Neural progenitor cell (in vitro differentiated cells): ENCODE data around the gene OR2A25. TPM values are rescaled to one million over a fixed set of nuclear protein-coding genes. Genes with fewer than 3 reads are reported as not detected.

Experiments used
- DNase-seq: peaks from one replicate; pipeline ENCODE4 v3.0.0-alpha.2; 2016; ENCODE audit warnings: low spot score
- H2AFZ ChIP-seq: fragments of 200-600 bp; sonication (generic); replicated peaks from 2 replicates; pipeline ENCODE4 v1.6.1; 2016; ENCODE audit warnings: antibody characterized with exemption
- H3F3A ChIP-seq: fragments of 200-600 bp; sonication (generic); 2 replicates; pipeline ENCODE4 v1.6.1; 2016; ENCODE audit warnings: antibody characterized with exemption, low read depth
- H3K27ac ChIP-seq: fragments of 200-600 bp; sonication (generic); 2 replicates; pipeline ENCODE4 v1.5.1; 2016; ENCODE audit warnings: mild to moderate bottlenecking
- H3K27me3 ChIP-seq: fragments of 200-600 bp; sonication (generic); 2 replicates; pipeline ENCODE4 v1.6.1; 2016; ENCODE audit warnings: mild to moderate bottlenecking, moderate library complexity
- H3K36me3 ChIP-seq: fragments of 200-600 bp; sonication (generic); 2 replicates; pipeline ENCODE4 v1.5.1; 2016
- H3K4me1 ChIP-seq: fragments of 200-600 bp; sonication (generic); 2 replicates; pipeline ENCODE4 v1.6.1; 2016; ENCODE audit warnings: mixed run types
- H3K4me2 ChIP-seq: fragments of 200-600 bp; sonication (generic); 2 replicates; pipeline ENCODE4 v1.6.1; 2016
- H3K4me3 ChIP-seq: fragments of 200-600 bp; sonication (generic); 2 replicates; pipeline ENCODE4 v1.5.1; 2016
- H3K79me2 ChIP-seq: fragments of 200-600 bp; sonication (generic); 2 replicates; pipeline ENCODE4 v1.6.1; 2016; ENCODE audit warnings: low read depth
- H3K9ac ChIP-seq: fragments of 200-600 bp; sonication (generic); 2 replicates; pipeline ENCODE4 v1.6.1; 2016
- H3K9me3 ChIP-seq: fragments of 200-600 bp; sonication (generic); 2 replicates; pipeline ENCODE4 v1.5.1; 2016; ENCODE audit warnings: low read depth
- H4K20me1 ChIP-seq: fragments of 200-600 bp; sonication (generic); 2 replicates; pipeline ENCODE4 v1.6.1; 2016; ENCODE audit warnings: low read depth
- H3K27ac Mint-ChIP-seq: 3 replicates; pipeline ENCODE4 v1.8.0; 2021; ENCODE audit warnings: mixed read lengths
- H3K27me3 Mint-ChIP-seq: 2 replicates; pipeline ENCODE4 v1.8.0; 2022; ENCODE audit warnings: low read depth, mild to moderate bottlenecking, inconsistent platforms, moderate library complexity, mixed read lengths; ENCODE audit not compliant: insufficient read depth
- H3K36me3 Mint-ChIP-seq: 3 replicates; pipeline ENCODE4 v1.8.0; 2021; ENCODE audit warnings: mixed read lengths
- H3K4me1 Mint-ChIP-seq: 3 replicates; pipeline ENCODE4 v1.8.0; 2021; ENCODE audit warnings: mixed read lengths
- H3K4me3 Mint-ChIP-seq: 3 replicates; pipeline ENCODE4 v1.8.0; 2021; ENCODE audit warnings: mild to moderate bottlenecking, moderate library complexity, mixed read lengths
- H3K9me3 Mint-ChIP-seq: 3 replicates; pipeline ENCODE4 v1.8.0; 2020; ENCODE audit warnings: mixed read lengths
- EZH2 ChIP-seq: fragments of 200-600 bp; sonication (generic); IDR thresholded peaks from 2 replicates; pipeline ENCODE4 v1.6.1; 2017; ENCODE audit warnings: antibody characterized with exemption, mild to moderate bottlenecking, moderate library complexity
- EZH2phosphoT487 ChIP-seq: fragments of 200-600 bp; sonication (generic); IDR thresholded peaks from 2 replicates; pipeline ENCODE4 v1.6.1; 2017; ENCODE audit warnings: antibody characterized with exemption
- total RNA-seq: library from RNA; depleted of rRNA; stranded (reverse); fragments of >200 nt; gene quantifications from 2 replicates; pipeline ENCODE4 v1.2.3, GENCODE V29; 2015; ENCODE audit warnings: low replicate concordance
- TF ChIP-seq, protein P1 (sequence below): fragments of 200-600 bp; sonication (generic); IDR thresholded peaks from 2 replicates; pipeline ENCODE4 v1.5.1; 2017; ENCODE audit warnings: antibody characterized with exemption, mild to moderate bottlenecking

The OR2A25 gene
- total RNA-seq, 1 donor from 2014 or later, result not detected

DNA sequence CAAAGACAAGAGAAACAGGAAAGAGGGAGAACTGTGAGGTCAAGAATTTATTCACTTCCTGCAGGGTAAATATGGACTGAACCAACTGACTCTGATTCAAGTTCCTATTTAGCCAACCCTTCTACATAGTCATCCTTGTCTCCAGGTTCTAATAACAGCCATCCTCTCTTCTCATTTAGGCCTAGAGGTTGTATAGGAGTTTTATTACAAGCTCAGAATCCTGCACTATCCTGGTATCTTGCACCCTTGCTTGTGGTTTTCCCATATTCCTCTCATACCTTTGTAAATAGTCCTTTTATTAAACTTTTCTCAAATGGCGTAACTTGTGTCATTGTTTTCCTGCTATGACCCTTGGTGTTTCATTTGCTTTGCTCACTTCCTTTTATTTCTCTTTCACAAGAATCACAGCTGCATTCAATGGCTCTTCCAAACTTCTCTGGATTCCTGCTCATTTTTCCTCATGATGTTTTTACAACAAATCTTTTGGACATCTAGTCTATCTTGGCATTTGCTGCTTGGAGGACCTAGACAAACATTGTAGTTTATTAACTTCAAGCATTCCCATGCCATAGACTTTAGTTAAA, 33.2 kb upstream of the OR2A25 start:
- H3K4me1 Mint-ChIP-seq, result peaks cover 7% of the 10 kb centered on the region
- H3K9me3 Mint-ChIP-seq, result no peaks in the 10 kb centered on the region
- no peak for DNase-seq
- H3K4me3 Mint-ChIP-seq, result no peak overlapping the region
- Histone ChIP-seq H3K9ac (no peak overlapping the region), H3K27ac (no peak overlapping the region), H3K79me2 (no peaks in the 10 kb centered on the region), H2AFZ (no peak overlapping the region), H3K27me3 (no peaks in the 10 kb centered on the region), H4K20me1 (no peaks in the 10 kb centered on the region), H3K4me2 (no peak overlapping the region), H3K4me1 (no peaks in the 10 kb centered on the region), H3K36me3 (no peaks in the 10 kb centered on the region), H3K4me3 (no peak overlapping the region), H3F3A (no peaks in the 10 kb centered on the region), H3K9me3 (no peaks in the 10 kb centered on the region)
- no peak for TF ChIP-seq EZH2
- TF ChIP-seq, protein P1, sequence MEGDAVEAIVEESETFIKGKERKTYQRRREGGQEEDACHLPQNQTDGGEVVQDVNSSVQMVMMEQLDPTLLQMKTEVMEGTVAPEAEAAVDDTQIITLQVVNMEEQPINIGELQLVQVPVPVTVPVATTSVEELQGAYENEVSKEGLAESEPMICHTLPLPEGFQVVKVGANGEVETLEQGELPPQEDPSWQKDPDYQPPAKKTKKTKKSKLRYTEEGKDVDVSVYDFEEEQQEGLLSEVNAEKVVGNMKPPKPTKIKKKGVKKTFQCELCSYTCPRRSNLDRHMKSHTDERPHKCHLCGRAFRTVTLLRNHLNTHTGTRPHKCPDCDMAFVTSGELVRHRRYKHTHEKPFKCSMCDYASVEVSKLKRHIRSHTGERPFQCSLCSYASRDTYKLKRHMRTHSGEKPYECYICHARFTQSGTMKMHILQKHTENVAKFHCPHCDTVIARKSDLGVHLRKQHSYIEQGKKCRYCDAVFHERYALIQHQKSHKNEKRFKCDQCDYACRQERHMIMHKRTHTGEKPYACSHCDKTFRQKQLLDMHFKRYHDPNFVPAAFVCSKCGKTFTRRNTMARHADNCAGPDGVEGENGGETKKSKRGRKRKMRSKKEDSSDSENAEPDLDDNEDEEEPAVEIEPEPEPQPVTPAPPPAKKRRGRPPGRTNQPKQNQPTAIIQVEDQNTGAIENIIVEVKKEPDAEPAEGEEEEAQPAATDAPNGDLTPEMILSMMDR, result no peak
- H3K27ac Mint-ChIP-seq, result no peak overlapping the region
- peaks cover 4% of the 10 kb centered on the region for H3K27me3 Mint-ChIP-seq
- H3K36me3 Mint-ChIP-seq, result no peaks in the 10 kb centered on the region

DNA sequence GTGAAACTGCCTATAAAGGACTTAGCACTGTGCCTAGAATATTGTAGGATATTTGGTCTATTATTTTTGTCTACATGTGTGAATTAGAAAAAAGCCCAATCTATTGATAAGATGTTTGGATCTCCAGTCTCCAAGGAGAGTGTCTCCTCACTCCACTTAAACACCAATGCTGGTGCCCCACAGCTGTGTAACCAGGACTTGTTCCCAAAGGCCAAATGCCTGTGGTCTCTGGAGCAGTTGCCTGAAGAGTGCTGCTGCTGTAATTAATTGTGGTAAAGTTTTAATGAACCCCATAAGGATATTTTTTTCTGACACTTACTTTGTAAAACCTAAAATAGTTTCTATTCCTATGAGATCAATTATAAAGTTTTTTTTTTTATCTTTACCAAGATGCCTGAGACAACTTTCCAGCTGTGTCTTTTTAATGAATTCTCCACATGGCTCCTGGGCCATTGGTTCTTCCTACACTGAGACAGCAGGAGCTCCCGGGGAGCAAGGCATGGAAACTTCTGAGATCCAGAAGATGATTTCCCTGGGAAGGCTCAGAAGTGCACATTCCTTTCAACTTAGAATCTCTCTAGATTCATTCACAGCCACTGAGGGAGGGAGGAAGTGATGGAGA, 32.1 kb upstream of the OR2A25 start:
- Histone ChIP-seq H3K9me3 (no peaks in the 10 kb centered on the region), H3F3A (no peaks in the 10 kb centered on the region), H3K4me3 (no peak overlapping the region), H2AFZ (no peak overlapping the region), H3K27ac (no peak overlapping the region), H3K79me2 (no peaks in the 10 kb centered on the region), H3K4me1 (no peaks in the 10 kb centered on the region), H3K9ac (no peak overlapping the region), H4K20me1 (no peaks in the 10 kb centered on the region), H3K36me3 (no peaks in the 10 kb centered on the region), H3K4me2 (no peak overlapping the region), H3K27me3 (no peaks in the 10 kb centered on the region)
- no peak for DNase-seq
- Mint-ChIP-seq H3K27ac (no peak overlapping the region), H3K4me1 (peaks cover 7% of the 10 kb centered on the region), H3K4me3 (no peak overlapping the region), H3K27me3 (peaks cover 4% of the 10 kb centered on the region), H3K9me3 (no peaks in the 10 kb centered on the region), H3K36me3 (no peaks in the 10 kb centered on the region)
- TF ChIP-seq, protein P1, result no peak
- TF ChIP-seq EZH2, result no peak
- no peak for TF ChIP-seq EZH2phosphoT487

DNA sequence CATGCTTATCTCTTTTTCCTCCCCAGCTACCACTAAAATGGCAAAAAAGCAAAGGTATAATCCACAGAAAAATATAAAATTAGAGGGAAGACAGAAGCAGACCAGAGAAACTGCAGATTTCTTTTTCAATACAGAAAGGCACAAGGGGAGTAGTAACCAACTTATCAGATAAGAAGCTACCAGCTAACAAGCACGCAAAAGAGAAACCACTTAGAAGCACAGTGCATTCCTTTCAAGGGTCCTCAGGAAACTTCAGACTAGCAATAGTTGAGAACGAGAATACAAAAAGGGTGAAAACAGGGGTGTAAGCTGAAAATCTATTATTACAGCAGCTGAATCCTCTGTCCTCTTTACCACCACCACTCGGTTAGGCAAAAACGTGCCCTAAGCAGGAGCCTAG, 30.7 kb upstream of the OR2A25 start:
- Histone ChIP-seq H3K9me3 (no peaks in the 10 kb centered on the region), H4K20me1 (no peaks in the 10 kb centered on the region), H3K79me2 (no peaks in the 10 kb centered on the region), H3K4me2 (no peak overlapping the region), H3F3A (no peaks in the 10 kb centered on the region), H3K27ac (no peak overlapping the region), H3K4me1 (no peaks in the 10 kb centered on the region), H2AFZ (peak overlapping the region; percentile 42), H3K27me3 (no peaks in the 10 kb centered on the region), H3K9ac (no peak overlapping the region), H3K36me3 (no peaks in the 10 kb centered on the region), H3K4me3 (no peak overlapping the region)
- Mint-ChIP-seq H3K27ac (no peak overlapping the region), H3K27me3 (peaks cover 4% of the 10 kb centered on the region), H3K36me3 (no peaks in the 10 kb centered on the region), H3K4me1 (peaks cover 7% of the 10 kb centered on the region), H3K9me3 (no peaks in the 10 kb centered on the region), H3K4me3 (no peak overlapping the region)
- DNase-seq, result no peak
- TF ChIP-seq EZH2 (no peak), EZH2phosphoT487 (no peak)
- TF ChIP-seq, protein P1, result no peak
